Astrocyte (in vitro differentiated cells and primary cell): ENCODE measurements around the gene ROBO3. TPM values are rescaled to one million over a fixed set of nuclear protein-coding genes. Genes with fewer than 3 reads are reported as not detected.

Experiments used
- DNase-seq: peaks from one replicate; pipeline ENCODE4 v3.0.0-alpha.2; 2010; ENCODE audit warnings: low read depth
- FAIRE-seq: peaks from 2 replicates; lab custom pipeline; 2011; peaks lifted over from hg19 to GRCh38; lab: Jason Lieb, UNC
- H2AFZ ChIP-seq: 2 replicates; pipeline ENCODE4 v1.6.0; 2012; ENCODE audit warnings: low read depth, low read length, inconsistent platforms
- H3K27ac ChIP-seq: 2 replicates; pipeline ENCODE4 v1.5.1; 2011; ENCODE audit warnings: low read depth, low read length, inconsistent platforms
- H3K27me3 ChIP-seq: 2 replicates; pipeline ENCODE4 v1.6.0; 2011; ENCODE audit warnings: low read length, inconsistent platforms; ENCODE audit not compliant: insufficient read depth
- H3K36me3 ChIP-seq: 2 replicates; pipeline ENCODE4 v1.5.1; 2011; ENCODE audit warnings: low read length, inconsistent platforms; ENCODE audit not compliant: insufficient read depth
- H3K4me1 ChIP-seq: 2 replicates; pipeline ENCODE4 v1.5.1; 2011; ENCODE audit warnings: low read length, inconsistent platforms; ENCODE audit not compliant: insufficient read depth
- H3K4me2 ChIP-seq: 2 replicates; pipeline ENCODE4 v1.6.0; 2012; ENCODE audit warnings: low read length, inconsistent platforms
- H3K4me3 ChIP-seq: 2 replicates; pipeline ENCODE4 v1.5.1; 2011; ENCODE audit warnings: low read depth, mild to moderate bottlenecking, low read length, inconsistent platforms; ENCODE audit not compliant: insufficient read depth
- H3K79me2 ChIP-seq: 2 replicates; pipeline ENCODE4 v1.6.0; 2012; ENCODE audit warnings: mild to moderate bottlenecking, low read length, inconsistent platforms; ENCODE audit not compliant: insufficient read depth
- H3K9ac ChIP-seq: 2 replicates; pipeline ENCODE4 v1.6.0; 2012; ENCODE audit warnings: mild to moderate bottlenecking, low read length, inconsistent platforms
- H3K9me3 ChIP-seq: 2 replicates; pipeline ENCODE4 v1.5.1; 2012; ENCODE audit warnings: low read depth, mild to moderate bottlenecking, low read length, inconsistent platforms; ENCODE audit not compliant: insufficient read depth
- H4K20me1 ChIP-seq: 2 replicates; pipeline ENCODE4 v1.6.0; 2012; ENCODE audit warnings: low read length, inconsistent platforms; ENCODE audit not compliant: insufficient read depth
- H3K27ac Mint-ChIP-seq: one replicate; pipeline ENCODE4 v1.8.0; 2021; ENCODE audit warnings: mild to moderate bottlenecking, mixed read lengths; ENCODE audit not compliant: unreplicated experiment
- H3K27me3 Mint-ChIP-seq: one replicate; pipeline ENCODE4 v1.8.0; 2021; ENCODE audit warnings: low read depth, mixed read lengths; ENCODE audit not compliant: unreplicated experiment
- H3K36me3 Mint-ChIP-seq: one replicate; pipeline ENCODE4 v1.8.0; 2021; ENCODE audit warnings: low read depth, mixed read lengths; ENCODE audit not compliant: unreplicated experiment
- H3K4me1 Mint-ChIP-seq: one replicate; pipeline ENCODE4 v1.8.0; 2021; ENCODE audit warnings: low read depth, mixed read lengths; ENCODE audit not compliant: unreplicated experiment
- H3K4me3 Mint-ChIP-seq: one replicate; pipeline ENCODE4 v1.8.0; 2021; ENCODE audit warnings: mild to moderate bottlenecking, moderate library complexity, mixed read lengths; ENCODE audit not compliant: unreplicated experiment
- H3K9me3 Mint-ChIP-seq: one replicate; pipeline ENCODE4 v1.8.0; 2021; ENCODE audit warnings: mild to moderate bottlenecking, mixed read lengths; ENCODE audit not compliant: unreplicated experiment
- CTCF ChIP-seq: IDR thresholded peaks from 2 replicates; pipeline ENCODE4 v1.5.1; 2011; ENCODE audit warnings: low read depth, mild to moderate bottlenecking, inconsistent platforms, low read length, moderate library complexity; ENCODE audit not compliant: insufficient read depth
- EZH2 ChIP-seq: IDR thresholded peaks from 2 replicates; pipeline ENCODE4 v1.6.1; 2012; ENCODE audit warnings: mild to moderate bottlenecking, low read length, inconsistent platforms; ENCODE audit not compliant: insufficient read depth
- total RNA-seq: library from RNA; stranded (reverse); gene quantifications from 2 replicates; pipeline ENCODE4 v1.2.1, GENCODE V29; 2021

ROBO3 gene
- total RNA-seq, 1 donor from 2014 or later = 12.9 TPM

- Histone ChIP-seq H3K79me2 (no peaks in the 10 kb centered on the region), H3K9me3 (no peaks in the 10 kb centered on the region), H3K4me3 (no peak overlapping the region), H2AFZ (no peak overlapping the region), H3K27ac (no peak overlapping the region), H3K9ac (no peak overlapping the region), H3K4me2 (peak overlapping the region; percentile 14), H4K20me1 (no peaks in the 10 kb centered on the region), H3K27me3 (no peaks in the 10 kb centered on the region), H3K36me3 (no peaks in the 10 kb centered on the region), H3K4me1 (peaks cover 6% of the 10 kb centered on the region)
- FAIRE-seq (peak; percentile 74), DNase-seq (no peak)
- peaks cover 12% of the 10 kb centered on the region for H3K9me3 Mint-ChIP-seq
- peak overlapping the region; percentile 43 for H3K27ac Mint-ChIP-seq
- H3K4me3 Mint-ChIP-seq = no peak overlapping the region
- peaks cover 13% of the 10 kb centered on the region for H3K4me1 Mint-ChIP-seq
- TF ChIP-seq CTCF (no peak), EZH2 (no peak)
- no peaks in the 10 kb centered on the region for H3K36me3 Mint-ChIP-seq
- H3K27me3 Mint-ChIP-seq = peaks cover 3% of the 10 kb centered on the region
Observed at GRCh38 chr11:124915541-124916369, 50.5 kb downstream of the ROBO3 start.

DNA sequence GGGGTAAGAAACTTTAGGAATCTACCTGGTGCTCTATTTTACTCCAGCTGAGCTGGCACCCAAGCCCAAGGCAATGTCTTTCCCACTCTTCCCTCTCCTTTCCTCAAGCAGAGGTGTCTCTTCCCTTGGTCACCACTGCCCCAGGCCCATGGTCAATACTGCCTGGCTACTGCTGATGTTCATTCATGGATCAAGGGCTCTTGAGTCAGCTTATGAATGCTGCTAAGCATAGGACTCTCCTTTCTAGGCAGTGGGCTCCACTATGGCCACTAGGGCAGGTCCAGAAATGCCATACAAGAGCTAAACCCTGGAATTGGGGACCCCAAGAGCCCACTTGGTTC is 51.1 kb downstream of the ROBO3 start:
- no peak overlapping the region for H3K27ac ChIP-seq
- no peaks in the 10 kb centered on the region for H3K79me2 ChIP-seq
- no peak overlapping the region for H3K4me2 ChIP-seq
- H3K4me3 ChIP-seq = no peak overlapping the region
- Mint-ChIP-seq H3K9me3 (peaks cover 12% of the 10 kb centered on the region), H3K36me3 (no peaks in the 10 kb centered on the region), H3K4me1 (peaks cover 13% of the 10 kb centered on the region), H3K4me3 (no peak overlapping the region), H3K27me3 (peaks cover 3% of the 10 kb centered on the region), H3K27ac (no peak overlapping the region)
- no peaks in the 10 kb centered on the region for H3K36me3 ChIP-seq
- peaks cover 8% of the 10 kb centered on the region for H3K4me1 ChIP-seq
- H3K27me3 ChIP-seq = no peaks in the 10 kb centered on the region
- H2AFZ ChIP-seq = no peak overlapping the region
- DNase-seq = no peak
- H4K20me1 ChIP-seq = no peaks in the 10 kb centered on the region
- no peaks in the 10 kb centered on the region for H3K9me3 ChIP-seq
- TF ChIP-seq CTCF = no peak
- TF ChIP-seq EZH2 = no peak
- FAIRE-seq = no peak
- H3K9ac ChIP-seq = no peak overlapping the region

- Histone ChIP-seq H3K9ac (no peak overlapping the region), H3K9me3 (no peaks in the 10 kb centered on the region), H3K79me2 (no peaks in the 10 kb centered on the region), H3K27ac (no peak overlapping the region), H3K36me3 (no peaks in the 10 kb centered on the region), H3K4me2 (no peak overlapping the region), H3K27me3 (no peaks in the 10 kb centered on the region), H2AFZ (no peak overlapping the region), H4K20me1 (no peaks in the 10 kb centered on the region), H3K4me3 (no peak overlapping the region), H3K4me1 (peaks cover 8% of the 10 kb centered on the region)
- Mint-ChIP-seq H3K27ac (peak overlapping the region; percentile 89), H3K27me3 (peaks cover 3% of the 10 kb centered on the region), H3K36me3 (no peaks in the 10 kb centered on the region), H3K4me3 (no peak overlapping the region), H3K4me1 (peaks cover 13% of the 10 kb centered on the region), H3K9me3 (peaks cover 4% of the 10 kb centered on the region)
- DNase-seq (no peak), FAIRE-seq (no peak)
- TF ChIP-seq EZH2 (no peak), CTCF (no peak)
Observed at GRCh38 chr11:124917115-124917637, 51.9 kb downstream of the ROBO3 start.
